Measurements from ENCODE around the gene UBE2G2. TPM values are rescaled to one million over a fixed set of nuclear protein-coding genes. Genes with fewer than 3 reads are reported as not detected.
A peak's percentile ranks its signal among the peaks of the same experiment; 100 is the strongest.

The UBE2G2 gene
- total RNA-seq, 1 donor from 2014 or later, result 111 TPM

GRCh38 chr21:44815852-44816628 is 14.4 kb upstream of the UBE2G2 start:
- Mint-ChIP-seq H3K27me3 (ENCODE audit: low read depth) (no peaks in the 10 kb centered on the region), H3K4me3 (peak overlapping the region; percentile 91), H3K4me1 (peaks cover 9% of the 10 kb centered on the region), H3K36me3 (ENCODE audit: low read depth) (peaks cover 8% of the 10 kb centered on the region), H3K27ac (ENCODE audit: unreplicated experiment) (peak overlapping the region; percentile 37), H3K9me3 (peaks cover 4% of the 10 kb centered on the region)
- no peak for DNase-seq (ENCODE audit: low read depth, low spot score)
- no peak for TF ChIP-seq CTCF (conservative IDR thresholded peaks at IDR 0.05)

GRCh38 chr21:44815225-44815624 is 13.6 kb upstream of the UBE2G2 start:
- Mint-ChIP-seq H3K4me1 (peaks cover 9% of the 10 kb centered on the region), H3K4me3 (no peak overlapping the region), H3K27me3 (ENCODE audit: low read depth) (no peaks in the 10 kb centered on the region), H3K36me3 (ENCODE audit: low read depth) (peaks cover 8% of the 10 kb centered on the region), H3K9me3 (peaks cover 4% of the 10 kb centered on the region), H3K27ac (ENCODE audit: unreplicated experiment) (peak overlapping the region; percentile 50)
- no peak for DNase-seq (ENCODE audit: low read depth, low spot score)
- TF ChIP-seq CTCF (conservative IDR thresholded peaks at IDR 0.05), result no peak

GRCh38 chr21:44814498-44815023 is 12.9 kb upstream of the UBE2G2 start:
- peaks cover 9% of the 10 kb centered on the region for H3K4me1 Mint-ChIP-seq
- H3K36me3 Mint-ChIP-seq (ENCODE audit: low read depth), result peaks cover 6% of the 10 kb centered on the region
- H3K27ac Mint-ChIP-seq (ENCODE audit: unreplicated experiment), result no peak overlapping the region
- DNase-seq (ENCODE audit: low read depth, low spot score), result no peak
- H3K27me3 Mint-ChIP-seq (ENCODE audit: low read depth), result no peaks in the 10 kb centered on the region
- peaks cover 2% of the 10 kb centered on the region for H3K9me3 Mint-ChIP-seq
- TF ChIP-seq CTCF (conservative IDR thresholded peaks at IDR 0.05), result no peak
- peak overlapping the region; percentile 47 for H3K4me3 Mint-ChIP-seq

GRCh38 chr21:44813727-44814126 is 12.1 kb upstream of the UBE2G2 start:
- peaks cover 9% of the 10 kb centered on the region for H3K4me1 Mint-ChIP-seq
- peak overlapping the region; percentile 57 for H3K27ac Mint-ChIP-seq (ENCODE audit: unreplicated experiment)
- H3K4me3 Mint-ChIP-seq, result no peak overlapping the region
- H3K36me3 Mint-ChIP-seq (ENCODE audit: low read depth), result peaks cover 5% of the 10 kb centered on the region
- no peak for TF ChIP-seq CTCF (conservative IDR thresholded peaks at IDR 0.05)
- no peaks in the 10 kb centered on the region for H3K9me3 Mint-ChIP-seq
- no peaks in the 10 kb centered on the region for H3K27me3 Mint-ChIP-seq (ENCODE audit: low read depth)
- DNase-seq (ENCODE audit: low read depth, low spot score), result no peak

GRCh38 chr21:44813149-44813548 is 11.5 kb upstream of the UBE2G2 start:
- no peak for TF ChIP-seq CTCF (conservative IDR thresholded peaks at IDR 0.05)
- peaks cover 9% of the 10 kb centered on the region for H3K4me1 Mint-ChIP-seq
- DNase-seq (ENCODE audit: low read depth, low spot score), result no peak
- H3K9me3 Mint-ChIP-seq, result no peaks in the 10 kb centered on the region
- no peak overlapping the region for H3K4me3 Mint-ChIP-seq
- no peak overlapping the region for H3K27ac Mint-ChIP-seq (ENCODE audit: unreplicated experiment)
- peaks cover 5% of the 10 kb centered on the region for H3K36me3 Mint-ChIP-seq (ENCODE audit: low read depth)
- H3K27me3 Mint-ChIP-seq (ENCODE audit: low read depth), result no peaks in the 10 kb centered on the region
